Epidermal melanocyte (primary cell): ENCODE results near the gene TRAK2.
"Not testable (repeated sequence)": the region's sequence is repeated elsewhere in the genome, so short reads cannot be mapped to it uniquely, and the experiment has no call there.

Source experiments
- DNase-seq: peaks from one replicate; pipeline ENCODE4 v3.0.0; 2011; ENCODE audit warnings: low spot score; ENCODE audit not compliant: insufficient read length

TRAK2 gene

DNA sequence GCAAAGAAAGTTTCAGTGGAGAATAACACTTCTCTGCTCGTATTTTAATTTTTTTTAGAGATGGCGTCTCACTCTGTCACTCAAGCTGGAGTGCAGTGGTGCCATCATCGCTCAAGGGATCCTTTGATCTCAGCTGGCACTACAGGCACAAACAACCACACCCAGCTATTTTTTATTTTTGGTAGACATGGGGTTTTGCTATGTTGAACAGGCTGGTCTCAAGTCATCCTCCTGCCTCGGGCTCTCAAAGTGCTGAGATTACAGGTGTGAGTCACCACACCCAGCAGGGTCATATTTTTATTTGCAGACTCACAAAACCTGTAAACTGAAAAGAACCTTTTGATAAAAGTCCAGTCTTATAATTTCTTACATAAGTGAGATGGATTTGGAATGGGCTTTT is 2.6 kb downstream of the TRAK2 start:
- DNase-seq, result no peak

DNA sequence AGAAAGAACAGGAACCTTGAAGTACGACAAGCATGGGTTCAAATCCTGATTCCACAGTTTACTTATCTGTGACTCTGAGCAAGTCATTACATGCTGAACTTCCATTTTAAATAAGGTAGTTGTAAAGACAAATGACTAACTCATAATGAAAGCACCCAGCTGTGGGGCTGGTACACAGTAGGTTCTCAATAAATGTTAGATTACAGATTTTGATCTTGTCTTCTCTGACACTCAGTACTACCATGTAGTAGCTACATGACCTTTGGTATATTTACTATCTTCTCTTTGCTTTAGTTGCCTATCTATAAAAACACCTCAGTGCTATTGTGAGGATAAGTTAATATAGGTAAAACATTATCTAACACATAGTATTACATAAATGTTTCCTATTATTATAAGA is 3.2 kb downstream of the TRAK2 start:
- no peak for DNase-seq

DNA sequence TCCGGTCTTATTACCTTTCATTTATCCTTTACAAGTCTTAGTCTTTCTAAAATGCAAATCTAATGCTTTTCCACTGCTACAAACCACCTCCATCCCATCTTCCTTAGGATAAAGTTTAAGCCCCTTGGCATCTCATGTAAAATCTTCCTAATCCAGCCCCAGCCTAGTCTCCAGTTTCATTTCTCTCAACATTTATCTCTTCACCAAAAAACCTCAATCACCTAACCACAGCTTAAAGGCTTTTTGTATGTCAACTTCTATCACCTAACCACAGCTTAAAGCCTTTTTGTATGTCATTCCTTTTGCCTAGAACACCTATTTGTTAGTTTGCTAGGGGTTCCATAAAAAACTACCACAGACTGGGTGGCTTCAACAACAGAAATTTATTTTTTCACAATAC is 4.2 kb downstream of the TRAK2 start:
- DNase-seq, result no peak

DNA sequence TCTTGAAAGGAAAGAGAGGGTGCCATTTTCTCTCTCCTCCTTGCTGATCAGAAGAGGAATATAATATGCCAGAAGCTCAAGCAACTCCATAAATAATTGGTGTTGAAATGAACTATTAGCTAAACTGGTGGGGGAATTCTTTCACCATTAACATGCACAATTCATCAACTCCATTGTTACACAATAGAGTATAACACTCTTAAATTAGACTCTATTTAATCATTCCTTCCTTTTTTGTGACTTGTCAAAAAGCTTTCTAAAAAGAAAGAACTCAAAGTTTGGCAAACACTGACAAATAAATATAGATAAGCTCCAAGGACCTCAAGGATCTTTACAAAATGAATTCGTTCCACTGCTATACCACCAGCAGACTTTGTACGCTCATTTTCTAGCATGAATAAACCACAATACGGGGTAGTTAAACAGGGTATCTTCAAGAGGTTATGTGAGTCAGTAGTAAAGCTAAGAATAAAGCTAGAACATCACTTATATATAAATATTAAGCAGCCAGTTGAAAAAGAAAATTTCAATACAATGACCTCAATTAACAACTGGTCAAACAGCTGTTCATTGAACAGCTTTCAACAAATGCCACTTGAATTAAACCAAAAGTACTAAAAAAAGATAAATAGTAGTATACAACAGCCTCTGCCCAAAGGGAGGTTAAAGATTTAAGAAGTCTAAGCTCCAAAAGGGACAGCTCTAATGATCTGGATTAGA is 6.4 kb downstream of the TRAK2 start:
- DNase-seq, result no peak

DNA sequence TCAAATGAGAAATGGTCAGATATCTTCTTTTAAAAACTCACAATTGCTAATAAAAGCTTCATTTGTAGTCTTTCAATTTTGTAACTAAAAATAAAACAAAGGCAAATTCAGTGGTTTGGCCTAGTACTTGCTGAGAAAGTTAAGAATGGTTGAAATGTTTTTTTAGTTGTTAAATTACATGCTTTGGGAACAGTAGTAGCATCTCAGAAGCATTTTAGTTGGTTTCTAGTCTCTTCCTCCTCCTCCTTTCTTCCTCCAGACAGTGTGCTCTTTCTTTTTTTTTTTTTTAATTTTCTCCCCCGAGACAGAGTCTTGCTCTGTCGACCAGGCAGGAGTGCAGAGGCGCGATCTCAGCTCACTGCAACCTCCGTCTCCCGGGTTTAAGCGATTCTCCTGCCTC is 9.8 kb downstream of the TRAK2 start:
- no peak for DNase-seq

DNA sequence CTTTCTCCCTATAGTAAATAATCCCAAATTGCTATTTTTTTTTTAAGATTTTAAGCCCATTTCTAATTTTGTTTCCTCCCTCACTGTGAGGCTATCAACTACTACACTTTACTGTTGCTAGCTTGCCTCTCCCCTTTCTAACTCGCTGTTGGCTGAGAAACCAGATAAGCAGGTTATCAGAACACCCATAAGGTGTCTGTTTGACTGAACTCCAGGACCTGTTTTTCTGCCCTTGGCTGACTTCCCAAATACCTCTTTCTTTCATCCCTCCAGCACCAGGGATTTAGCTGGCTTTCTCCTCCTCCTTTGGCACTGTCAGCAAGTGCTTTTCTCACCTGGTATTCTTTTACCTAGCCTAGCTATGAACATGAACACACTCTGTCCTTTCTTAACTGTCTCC is 11.1 kb downstream of the TRAK2 start:
- no peak for DNase-seq

DNA sequence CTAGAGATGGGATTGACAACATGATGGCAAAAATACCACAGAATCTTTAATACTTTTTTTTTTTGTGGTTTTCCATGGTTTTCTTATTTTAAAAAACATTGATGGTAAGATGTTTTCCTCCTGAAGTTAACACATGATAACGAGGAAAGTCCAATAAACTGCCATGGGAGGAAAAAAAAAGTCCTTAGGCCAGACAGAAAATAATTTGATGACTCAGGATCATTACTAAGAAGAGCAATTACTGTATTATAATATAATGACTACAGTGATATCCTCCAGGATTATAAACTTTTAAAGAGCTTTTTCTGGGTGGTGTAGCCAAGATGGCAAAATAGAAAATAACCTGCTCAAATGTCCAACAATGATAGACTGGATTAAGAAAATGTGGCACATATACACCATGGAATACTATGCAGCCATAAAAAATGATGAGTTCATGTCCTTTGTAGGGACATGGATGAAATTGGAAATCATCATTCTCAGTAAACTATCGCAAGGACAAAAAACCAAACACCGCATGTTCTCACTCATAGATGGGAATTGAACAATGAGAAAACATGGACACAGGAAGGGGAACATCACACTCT is 11.8 kb downstream of the TRAK2 start:
- DNase-seq, result not testable (repeated sequence)

DNA sequence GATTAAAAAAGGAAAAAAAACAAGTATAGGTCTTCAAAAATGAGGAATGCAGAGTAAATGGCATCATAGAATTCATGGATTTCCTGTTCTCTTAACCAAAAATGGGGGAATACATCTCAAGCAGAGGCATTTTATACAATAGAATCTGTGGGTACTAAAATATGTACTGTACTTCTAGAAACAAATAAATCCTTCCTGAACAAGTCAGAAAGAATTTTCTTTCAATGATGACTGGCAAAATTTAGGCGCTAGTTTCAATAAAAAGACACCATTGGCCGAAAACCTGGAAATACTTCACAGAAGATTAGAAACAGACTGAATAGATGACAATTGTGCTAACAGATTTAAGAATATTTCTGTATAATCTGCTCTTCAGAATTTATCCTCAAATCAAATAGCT is 15.1 kb downstream of the TRAK2 start:
- no peak for DNase-seq

DNA sequence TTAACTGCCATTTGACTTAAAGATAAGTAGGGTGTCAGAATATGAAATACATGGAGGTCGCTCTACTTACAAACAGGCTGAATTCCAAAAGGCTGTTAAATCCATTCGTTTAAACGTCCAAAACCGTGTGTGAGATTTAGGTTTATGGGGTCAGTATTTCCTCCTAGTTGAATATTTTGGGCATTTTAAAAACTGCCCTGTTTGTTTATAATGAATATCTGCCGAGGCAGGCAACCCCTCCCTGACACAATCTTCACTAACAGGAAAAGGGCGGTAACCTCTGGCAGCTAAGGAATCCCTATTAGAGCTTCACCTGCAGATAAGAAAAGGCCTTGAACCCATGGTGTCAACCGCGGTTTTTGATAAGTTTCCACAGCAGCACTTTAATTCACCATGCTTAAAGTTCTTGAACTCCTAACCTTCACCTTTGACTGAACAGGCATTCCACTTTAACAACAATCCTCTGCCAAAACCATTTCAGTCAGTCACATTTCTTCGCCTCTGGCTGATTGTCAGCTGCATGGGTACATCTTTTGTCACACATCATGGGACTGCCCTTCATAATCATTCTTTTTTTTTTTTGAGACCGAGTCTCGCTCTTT is 17.8 kb downstream of the TRAK2 start:
- DNase-seq, result no peak

DNA sequence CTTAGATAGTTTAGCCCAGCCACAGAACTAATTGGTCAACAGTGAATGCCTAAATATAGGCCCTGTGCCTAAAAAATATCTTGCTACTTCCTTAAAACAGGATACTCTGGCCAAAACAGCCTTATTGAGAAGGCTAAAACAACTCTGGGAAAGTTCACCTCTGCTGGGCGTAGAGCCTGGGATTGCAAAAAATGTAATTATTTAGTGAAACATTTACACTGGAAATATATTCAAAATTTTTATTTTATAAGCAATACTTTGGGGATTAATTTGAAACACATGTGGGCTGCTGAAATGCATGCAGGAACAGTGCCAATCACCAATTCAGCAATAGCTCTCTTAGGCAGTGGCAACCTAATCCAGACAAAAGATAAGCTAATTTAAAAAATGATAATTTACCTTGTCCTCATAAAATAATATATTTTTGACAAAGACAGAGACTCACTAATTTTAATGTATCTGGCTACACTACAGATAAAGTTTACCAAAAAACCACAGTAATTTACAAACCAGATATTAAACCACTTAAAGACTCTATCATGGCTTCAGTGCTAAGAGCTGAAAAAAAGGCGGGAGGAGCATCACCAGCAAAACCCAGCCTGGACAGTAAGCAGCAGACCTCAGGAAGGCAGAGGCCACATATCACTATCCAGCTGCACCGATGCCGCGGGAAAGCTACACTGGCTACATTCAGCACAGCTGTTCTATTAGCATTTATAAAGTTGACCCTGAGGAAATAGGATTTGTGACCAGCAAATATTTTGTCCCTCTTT is 18.5 kb downstream of the TRAK2 start:
- DNase-seq, result no peak

DNA sequence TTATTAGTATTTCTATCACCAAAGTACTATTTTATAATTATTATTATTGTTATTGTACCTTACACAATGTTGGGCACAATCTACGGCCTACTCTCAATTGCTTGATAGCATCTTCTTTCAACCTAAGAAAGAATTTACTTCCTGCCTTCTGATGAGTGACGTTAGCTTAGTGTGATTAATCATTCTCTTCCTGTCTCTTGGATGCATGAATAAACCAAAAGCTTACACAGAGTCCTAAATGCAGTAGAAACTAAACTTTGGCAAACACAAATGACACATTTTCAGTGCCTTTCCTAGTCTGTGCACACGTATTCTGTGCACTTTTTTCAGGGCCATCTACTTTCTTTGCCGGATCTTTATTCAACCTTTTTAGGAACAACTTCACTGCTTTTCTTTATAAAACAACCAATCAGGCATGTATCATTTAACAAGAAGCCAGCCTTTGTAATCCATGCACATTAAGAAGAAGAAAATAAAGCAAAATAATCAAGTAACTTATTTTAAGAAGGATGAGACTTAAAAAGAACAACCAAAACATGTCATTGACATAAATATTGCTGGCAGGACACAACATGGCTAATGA is 19.1 kb downstream of the TRAK2 start:
- peak; percentile 35 for DNase-seq

DNA sequence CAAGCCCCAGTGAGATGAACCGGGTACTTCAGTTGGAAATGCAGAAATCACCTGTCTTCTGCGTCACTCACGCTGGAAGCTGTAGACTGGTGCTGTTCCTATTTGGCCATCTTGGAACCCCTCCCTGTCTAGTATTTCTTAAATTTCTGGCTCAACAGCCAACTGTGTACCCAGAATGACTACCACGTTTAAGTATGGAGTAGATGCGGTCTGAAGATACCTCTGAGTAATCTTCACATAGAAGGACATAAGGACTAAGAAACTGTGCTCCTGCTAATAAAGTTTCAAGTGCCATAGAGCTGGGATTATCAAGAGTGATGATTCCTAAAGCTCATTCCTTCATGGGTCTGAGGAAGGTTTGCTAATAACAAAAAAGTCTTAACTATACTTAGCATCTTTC is 20.4 kb downstream of the TRAK2 start:
- no peak for DNase-seq

DNA sequence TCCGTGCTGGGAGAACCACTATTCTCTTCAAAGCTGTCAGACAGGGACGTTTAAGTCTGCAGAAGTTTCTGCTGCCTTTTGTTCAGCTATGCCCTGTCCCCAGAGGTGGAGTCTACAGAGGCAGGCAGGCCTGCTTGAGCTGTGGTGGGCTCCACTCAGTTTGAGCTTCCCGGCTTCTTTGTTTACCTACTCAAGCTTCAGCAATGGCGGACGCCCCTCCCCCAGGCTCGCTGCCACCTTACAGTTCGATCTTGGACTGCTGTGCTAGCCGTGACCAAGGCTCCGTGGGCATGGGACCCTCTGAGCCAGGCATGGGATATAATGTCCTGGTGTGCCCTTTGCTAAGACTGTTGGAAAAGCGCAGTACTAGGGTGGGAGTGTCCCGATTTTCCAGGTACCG is 20.9 kb downstream of the TRAK2 start:
- not testable (repeated sequence) for DNase-seq

DNA sequence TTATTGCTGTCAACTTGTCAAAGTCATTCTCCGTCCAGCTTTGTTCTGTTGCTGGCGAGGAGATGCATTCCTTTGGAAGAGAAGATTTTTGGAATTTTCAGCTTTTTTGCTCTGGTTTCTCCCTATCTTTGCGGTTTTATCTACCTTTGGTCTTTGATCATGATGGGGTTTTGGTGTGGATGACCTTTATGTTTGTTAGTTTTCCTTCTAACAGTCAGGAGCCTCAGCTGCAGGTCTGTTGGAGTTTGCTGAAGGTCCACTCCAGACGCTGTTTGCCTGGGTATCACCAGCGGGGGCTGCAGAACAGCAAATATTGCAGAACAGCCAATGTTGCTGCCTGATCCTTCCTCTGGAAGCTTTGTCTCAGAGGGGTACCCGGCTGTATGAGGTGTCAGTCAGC is 21.4 kb downstream of the TRAK2 start:
- not testable (repeated sequence) for DNase-seq

DNA sequence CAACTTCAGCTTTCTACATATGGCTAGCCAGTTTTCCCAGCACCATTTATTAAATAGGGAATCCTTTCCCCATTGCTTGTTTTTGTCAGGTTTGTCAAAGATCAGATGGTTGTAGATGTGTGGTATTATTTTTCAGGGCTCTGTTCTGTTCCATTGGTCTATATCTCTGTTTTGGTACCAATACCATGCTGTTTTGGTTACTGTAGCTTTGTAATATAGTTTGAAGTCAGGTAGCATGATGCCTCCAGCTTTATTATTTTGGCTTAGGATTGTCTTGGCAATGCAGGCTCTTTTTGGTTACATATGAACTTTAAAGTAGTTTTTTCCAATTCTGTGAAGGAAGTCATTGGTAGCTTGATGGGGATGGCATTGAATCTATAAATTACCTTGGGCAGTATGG is 22.9 kb downstream of the TRAK2 start:
- not testable (repeated sequence) for DNase-seq

DNA sequence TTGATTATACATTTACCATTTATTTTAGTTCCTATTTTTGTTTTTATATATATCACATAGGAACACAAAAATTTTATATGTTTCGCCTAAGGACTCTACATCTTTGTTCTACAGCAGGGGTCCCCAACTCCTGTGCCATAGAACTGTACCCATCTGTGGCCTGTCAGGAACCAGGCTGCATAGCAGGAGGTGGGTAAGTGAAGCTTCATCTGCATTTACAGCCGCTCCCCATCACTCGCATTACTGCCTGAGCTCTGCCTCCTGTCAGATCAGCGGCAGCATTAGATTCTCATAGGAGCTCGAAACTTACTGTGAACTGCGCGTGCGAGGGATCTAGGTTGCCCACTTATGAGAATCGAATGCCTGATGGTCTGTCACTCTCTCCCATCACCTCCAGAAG is 25.3 kb downstream of the TRAK2 start:
- no peak for DNase-seq

DNA sequence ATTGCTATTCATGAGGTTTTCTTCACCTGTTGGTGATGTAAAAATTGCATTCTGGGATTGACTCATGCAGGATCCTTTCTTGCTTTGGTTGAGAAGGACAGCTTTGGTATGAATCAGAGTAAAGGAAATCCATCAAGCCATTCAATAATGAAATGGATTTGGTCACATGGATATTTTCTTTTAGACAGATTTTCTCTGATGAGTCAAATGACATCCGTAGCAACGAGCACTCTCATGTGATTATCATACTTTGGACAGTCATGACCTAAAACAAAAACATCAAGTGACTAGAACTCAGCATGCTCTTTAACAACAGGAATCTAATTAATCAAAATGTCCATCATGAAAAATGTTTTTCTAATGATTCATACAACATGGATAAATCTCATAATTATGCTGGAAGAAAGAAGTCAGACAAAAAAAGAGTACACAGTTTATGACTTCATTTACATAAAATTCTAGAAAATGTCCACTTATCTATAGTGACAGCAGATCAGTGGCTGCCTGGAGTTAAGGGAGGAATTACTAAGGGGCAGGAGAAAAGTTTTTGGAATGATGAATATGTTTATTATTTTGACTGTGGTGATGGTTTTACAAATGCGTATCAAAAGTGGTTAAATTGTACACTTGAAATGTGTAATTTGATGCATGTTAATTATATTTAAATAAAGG is 30.7 kb downstream of the TRAK2 start:
- DNase-seq, result no peak

DNA sequence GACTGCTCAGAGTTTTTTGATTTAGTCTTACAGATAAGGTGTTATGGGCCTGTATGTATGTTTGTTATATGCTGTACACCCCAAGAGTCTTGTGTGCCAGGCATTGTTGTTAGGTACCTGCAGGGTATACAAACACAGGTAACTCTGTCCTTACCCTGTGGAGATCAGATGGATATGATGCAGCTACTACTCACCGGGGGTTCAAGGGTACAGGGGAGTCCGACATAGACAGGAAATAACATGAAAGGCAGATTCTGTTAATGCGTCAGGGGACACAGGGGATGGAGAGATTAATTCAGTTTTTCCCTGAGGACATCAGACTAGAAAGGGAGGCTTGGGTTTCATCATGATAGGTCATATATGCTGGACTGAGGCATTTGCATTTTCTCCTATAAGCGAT is 31.3 kb downstream of the TRAK2 start:
- no peak for DNase-seq

DNA sequence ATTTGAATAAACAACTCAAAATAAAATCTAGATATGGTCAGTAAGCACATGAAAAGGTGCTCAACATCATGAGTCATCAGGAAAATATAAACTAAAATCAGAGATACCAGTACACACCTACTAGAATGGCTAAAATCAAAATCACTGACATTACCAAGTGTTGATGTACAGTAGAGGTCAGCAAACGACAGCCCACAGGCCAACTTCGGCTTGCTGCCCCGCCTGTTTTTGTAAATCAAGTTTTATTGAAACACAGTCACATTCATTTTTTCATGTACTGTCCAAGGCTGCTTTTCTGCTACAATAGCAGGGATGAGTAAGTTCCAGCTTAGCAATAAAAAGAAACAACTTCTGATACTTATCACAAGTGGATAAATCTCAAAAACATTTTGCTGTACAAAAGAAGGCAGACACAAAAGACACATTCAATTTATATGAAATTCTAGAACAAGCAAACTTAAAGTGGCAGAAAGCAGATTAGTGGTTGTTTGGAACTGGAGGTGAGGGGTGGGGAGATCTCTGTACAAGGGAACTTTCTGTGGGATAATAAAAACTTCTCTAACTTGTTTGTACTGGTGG is 32.1 kb downstream of the TRAK2 start:
- DNase-seq, result no peak

DNA sequence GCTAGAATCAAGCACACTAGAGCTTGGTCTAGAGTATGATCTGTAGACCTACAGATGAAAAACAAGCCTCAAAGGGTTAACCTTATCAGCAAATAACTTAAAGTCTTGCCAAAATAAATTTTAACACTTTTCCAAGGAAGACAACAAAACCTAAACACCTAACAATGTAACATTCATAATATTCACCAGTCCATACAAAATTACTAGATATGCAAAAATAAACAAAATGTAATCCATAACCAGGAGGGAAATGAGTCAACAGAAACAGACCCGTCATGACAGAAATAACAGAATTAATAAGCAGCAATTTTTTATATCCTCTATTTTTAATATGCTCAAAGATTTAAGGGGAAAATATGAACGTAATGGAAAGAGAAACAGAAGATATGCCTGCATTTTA is 36.1 kb downstream of the TRAK2 start:
- DNase-seq, result no peak
